SK-N-SH treated with all-trans-retinoic acid at 6 μM for 48 hours (cell line): ENCODE results near the gene TBXT.

ENCODE experiments used
- CREB5 ChIP-seq: fragments of 250-450 bp; sonication (Bioruptor Pico); IDR thresholded peaks from 2 replicates; pipeline ENCODE4 v1.5.1; 2020; ENCODE audit warnings: low read depth, mild to moderate bottlenecking, moderate library complexity
- OSR1 ChIP-seq: fragments of 250-450 bp; sonication (Bioruptor Pico); IDR thresholded peaks from 2 replicates; pipeline ENCODE4 v1.8.0; 2022; ENCODE audit warnings: moderate library complexity, mild to moderate bottlenecking, inconsistent platforms
- RARB ChIP-seq: fragments of 250-450 bp; sonication (Bioruptor Pico); IDR thresholded peaks from 2 replicates; pipeline ENCODE4 v1.8.0; 2021; ENCODE audit warnings: mild to moderate bottlenecking, moderate library complexity

GRCh38 chr6:166206510-166207283 lies 39.0 kb upstream of the TBXT start:
- TF ChIP-seq OSR1 (CRISPR knock-in tag), result no peak
- TF ChIP-seq RARB, result no peak
- no peak for TF ChIP-seq CREB5 (CRISPR knock-in tag)
